Thyroid gland (tissue), 4 donors: ENCODE measurements around the gene LRMDA.

ENCODE experiments used
- CTCF ChIP-seq, 6 experiments: fragments of 200-600 bp in 3 of 6; fragments of 450-650 bp in 3 of 6; sonication (generic) in 3 of 6; IDR thresholded peaks; one replicate each; pipeline ENCODE4 v1.5.1; 2016 to 2019; ENCODE audit warnings: antibody characterized with exemption in 6 of 6, mild to moderate bottlenecking in 2 of 6, inconsistent platforms in 1 of 6, moderate library complexity in 1 of 6
- POLR2A ChIP-seq, 2 donors: fragments of 450-650 bp; IDR thresholded peaks; one replicate each; pipeline ENCODE4 v1.6.1; 2017; ENCODE audit warnings: antibody characterized with exemption in 2 of 2, mild to moderate bottlenecking in 2 of 2, moderate library complexity in 1 of 2

GRCh38 chr10:75937823-75938222 lies 506.4 kb downstream of the LRMDA start:
- TF ChIP-seq CTCF (IDR thresholded peaks at IDR 0.05) (no peak), POLR2A (IDR thresholded peaks at IDR 0.05) (no peak)
